GM18519 (cell line): ENCODE measurements around the gene APOM.
A peak's percentile ranks its signal among the peaks of the same experiment; 100 is the strongest.

Source experiments
- ATAC-seq: cut with Tn5 transposase; IDR thresholded peaks from one replicate; pipeline ENCODE4 v1.9.1; 2021; ENCODE audit warnings: mild to moderate bottlenecking, moderate library complexity; ENCODE audit not compliant: unreplicated experiment, low FRiP score

APOM gene

DNA sequence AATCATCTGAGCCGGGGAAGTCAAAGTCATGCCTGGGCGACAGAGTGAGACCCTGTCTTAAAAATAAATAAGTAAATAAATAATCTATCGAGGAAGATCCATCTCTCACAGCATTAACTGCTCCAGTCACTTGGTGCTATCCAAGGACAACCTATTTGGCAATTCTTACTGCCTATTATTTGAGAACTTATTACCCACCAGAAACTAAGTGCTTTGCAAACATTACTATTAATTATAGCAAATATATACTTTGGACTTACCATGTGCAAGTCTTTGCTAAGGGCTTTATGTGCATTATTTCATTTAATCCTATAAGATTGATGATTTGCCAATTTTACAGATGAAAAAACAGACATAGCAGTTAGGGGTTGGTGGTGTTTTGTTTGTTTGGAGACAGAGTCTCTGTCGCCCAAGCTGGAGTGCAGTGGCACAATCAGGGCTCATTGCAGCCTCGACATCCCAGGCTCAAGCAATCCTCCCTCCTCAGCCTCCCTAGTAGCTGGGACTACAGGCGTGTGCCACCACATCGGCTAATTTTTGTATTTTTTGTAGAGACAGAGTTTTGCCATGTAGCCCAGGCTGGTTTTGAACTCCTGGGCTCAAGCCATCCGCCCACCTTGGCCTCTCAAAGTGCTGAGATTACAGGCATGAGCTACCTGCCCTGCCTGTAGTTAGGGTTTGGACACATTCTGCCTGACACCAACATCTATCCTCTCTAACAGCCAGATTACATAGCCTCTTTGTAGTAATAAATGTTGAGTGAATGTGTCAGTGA, 933 bp upstream of the APOM start:
- no peak for ATAC-seq

DNA sequence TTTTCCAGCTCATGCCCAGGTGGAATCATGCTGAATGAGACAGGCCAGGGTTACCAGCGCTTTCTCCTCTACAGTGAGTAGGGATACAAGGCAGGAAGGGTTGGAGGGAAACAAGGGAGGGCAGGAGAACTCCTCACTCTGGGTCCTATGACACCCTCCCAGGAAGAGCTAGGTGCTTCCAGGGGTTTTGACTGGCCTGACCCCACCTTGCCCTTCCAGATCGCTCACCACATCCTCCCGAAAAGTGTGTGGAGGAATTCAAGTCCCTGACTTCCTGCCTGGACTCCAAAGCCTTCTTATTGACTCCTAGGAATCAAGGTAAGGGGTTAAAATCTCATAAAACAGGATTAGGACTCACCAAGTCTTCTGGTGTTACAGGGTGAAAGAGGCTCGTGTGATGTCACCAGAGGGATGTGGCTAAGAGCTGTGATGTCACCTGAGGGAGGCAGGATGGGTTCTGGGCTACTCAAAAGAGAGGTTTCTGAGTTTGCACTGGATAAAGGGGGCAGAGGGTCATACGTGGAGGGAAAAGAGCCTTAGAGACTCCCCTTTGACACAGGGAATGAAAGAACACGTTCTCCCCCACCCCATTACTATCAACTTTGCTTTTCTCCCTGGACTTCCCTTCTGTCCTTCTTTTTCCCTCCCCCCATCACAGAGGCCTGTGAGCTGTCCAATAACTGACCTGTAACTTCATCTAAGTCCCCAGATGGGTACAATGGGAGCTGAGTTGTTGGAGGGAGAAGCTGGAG, 1.9 kb downstream of the APOM start:
- no peak for ATAC-seq

DNA sequence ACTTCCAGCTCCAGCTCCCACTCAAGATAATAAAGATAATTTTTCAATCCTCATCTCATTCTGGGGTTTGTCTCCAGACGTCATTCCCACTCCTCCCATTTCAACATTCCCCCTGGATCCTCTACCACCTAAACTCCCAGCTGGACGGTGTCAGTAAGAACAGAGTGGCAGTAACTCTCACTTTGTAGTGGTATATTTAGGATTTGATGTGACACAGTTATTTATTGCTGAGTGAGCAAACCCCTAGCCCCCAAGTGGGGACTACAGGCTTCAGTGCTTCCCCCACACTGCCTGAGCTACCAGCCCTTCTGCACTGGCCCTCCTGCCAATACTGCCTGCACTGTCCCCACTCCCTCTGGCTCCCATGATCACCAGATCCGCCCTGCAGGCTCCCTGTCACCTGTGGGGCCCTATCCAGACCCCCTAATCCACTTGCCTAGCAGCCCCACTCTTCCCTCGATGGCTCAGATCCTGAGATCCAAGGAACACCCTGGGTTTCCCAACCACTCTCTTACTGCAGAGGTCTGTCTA, 2.5 kb downstream of the APOM start:
- ATAC-seq, result no peak

DNA sequence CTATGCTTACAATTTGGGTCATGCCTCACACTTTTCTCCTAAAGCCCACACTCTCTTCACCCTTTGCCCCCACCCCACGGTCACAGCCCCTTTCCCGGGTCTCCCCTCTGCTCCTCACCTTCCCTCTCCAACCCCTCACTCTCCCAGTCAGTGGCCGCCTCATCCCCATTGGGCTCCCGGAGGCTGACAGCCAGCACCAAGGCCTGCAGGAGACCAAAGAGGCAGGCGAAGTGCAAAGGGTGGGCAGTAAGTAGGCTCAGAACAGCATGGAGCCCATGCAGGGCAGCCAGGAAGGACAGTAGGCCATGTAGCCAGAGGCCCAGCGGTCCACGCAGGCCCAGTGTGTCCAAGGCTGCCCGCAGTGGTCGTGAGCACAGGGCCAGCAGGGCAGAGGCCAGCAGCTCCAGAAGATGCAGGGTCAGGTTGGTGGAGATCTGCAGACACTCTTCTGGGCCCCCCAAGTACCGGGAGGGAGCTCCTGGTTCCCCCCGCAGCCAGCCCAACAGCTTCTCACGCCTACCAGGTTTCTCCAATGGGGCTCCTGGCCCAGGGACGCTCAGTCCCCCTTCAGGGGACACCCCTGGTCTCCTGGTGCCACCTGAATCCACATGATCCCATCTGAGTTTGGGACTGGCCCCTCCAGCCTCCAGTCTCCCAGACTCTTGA, 3.4 kb downstream of the APOM start:
- ATAC-seq, result no peak

DNA sequence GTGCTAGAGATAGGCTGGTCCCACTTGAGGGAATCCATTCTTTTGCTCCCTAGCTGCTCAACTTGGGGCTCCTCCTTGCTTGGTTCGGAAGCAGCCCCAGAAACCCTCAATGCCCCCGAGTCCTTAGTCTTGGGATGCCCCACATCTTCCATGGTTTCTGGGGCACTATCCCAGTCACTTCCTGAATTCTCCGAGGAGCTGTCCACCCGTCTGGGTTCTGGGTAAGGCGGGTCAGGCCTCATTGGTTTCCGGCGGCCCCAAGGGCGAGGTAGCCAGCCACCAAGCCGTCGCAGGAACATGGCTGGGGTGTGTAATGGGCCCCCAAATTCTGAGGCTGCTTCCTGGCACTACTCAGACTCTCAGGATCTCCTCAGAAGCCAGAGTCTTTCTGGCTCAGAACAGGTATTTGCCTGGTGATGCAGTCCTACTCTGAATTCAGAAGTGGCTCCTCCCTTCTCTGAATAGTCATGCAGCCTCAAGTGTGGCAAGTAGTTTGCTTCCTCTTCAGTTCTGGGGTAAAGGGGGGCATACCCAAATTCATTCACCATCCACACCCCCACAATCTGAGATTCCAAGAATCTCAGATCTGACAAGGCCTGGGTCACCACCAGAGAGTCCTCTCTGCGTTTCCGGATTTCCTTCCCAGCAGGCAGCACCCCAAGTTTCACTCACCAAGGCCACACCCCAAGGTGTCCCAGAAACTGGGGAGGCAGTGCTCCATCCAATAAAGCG, 4.1 kb downstream of the APOM start:
- no peak for ATAC-seq

DNA sequence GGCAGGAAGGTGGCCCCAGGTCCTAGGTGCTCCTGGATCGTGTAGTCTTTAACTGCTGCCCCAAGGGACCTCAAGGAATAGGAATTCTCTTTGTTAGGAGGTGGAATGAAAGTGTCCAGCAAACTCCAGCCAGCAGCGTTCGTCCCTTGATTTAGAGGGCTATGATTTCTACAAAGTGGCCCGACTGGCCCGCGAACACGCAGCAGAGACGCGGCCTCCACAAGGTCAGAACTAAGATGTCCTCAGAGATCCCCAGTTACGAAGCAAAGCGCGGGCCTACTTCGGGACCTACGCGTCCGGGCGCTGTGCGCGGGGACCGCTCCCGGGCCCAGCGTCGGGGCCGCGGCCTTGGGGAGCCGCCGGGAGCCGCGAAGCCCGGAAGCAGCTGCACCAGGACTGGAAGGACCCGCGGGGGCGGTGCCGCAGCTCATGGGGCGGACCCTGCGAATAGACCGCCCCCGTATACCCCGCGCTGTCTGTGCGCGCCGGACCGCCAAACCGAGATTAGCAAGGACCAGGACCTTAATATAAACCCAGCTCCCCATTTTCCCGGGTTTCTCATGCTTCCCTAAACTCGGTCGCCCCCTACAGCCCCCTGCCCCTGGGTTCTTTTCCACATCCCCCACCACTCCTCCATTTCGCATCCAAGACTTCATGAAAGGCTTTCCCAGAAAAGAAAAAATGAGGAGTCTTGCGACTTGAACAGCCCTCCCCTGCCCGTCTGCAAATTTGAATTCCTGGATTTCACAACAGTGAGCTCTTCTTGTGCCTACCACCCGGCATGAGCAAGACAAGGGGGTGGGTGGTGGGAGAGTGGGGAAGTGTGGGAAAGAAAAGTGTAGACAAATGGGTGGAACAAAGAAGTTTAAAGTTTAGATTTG, 4.9 kb downstream of the APOM start, which contains the start of gene C6orf47:
Gene C6orf47 (minus strand): TSS at position 398 of the 881 bp plus-strand sequence. CDS start 831 bp downstream, outside the sequence.
- ATAC-seq, result peak; percentile 37

DNA sequence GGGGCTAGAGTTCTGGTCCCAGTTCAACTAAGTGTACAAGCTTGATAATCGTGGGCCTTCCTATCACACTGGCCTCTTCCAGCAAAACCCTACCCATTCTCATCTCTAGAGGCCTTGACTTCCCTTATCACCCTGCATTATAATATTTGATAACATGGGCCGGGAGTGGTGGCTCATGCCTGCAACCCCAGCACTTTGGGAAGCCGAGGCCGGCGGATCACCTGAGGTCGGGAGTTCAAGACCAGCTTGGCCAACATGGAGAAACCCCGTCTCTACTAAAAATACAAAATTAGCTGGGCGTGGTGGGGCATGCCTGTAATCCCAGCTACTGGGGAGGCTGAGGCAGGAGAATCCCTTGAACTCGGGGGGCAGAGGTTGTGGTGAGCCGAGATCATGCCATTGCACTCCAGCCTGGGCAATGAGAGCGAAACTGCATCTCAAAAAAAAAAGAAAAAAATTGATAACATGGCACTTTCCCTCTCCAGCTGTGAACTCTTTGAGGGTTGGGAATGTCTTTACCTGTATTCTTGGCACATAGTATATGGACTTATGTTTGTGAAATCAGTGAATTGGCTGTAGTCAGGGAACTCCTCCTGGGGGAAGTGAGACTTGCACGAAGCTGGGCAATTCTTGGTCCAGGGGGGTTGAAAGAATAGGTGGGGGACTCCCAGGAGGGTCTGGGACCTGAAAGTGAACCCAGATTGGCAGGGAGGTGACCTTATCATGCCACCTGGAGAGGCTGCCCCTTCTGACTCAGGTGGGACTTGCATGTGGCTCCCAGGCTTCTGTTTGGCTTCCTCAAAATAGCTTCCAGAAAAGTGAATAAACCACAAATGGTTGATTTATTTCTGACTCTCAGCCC, 5.8 kb downstream of the APOM start:
- ATAC-seq, result no peak

DNA sequence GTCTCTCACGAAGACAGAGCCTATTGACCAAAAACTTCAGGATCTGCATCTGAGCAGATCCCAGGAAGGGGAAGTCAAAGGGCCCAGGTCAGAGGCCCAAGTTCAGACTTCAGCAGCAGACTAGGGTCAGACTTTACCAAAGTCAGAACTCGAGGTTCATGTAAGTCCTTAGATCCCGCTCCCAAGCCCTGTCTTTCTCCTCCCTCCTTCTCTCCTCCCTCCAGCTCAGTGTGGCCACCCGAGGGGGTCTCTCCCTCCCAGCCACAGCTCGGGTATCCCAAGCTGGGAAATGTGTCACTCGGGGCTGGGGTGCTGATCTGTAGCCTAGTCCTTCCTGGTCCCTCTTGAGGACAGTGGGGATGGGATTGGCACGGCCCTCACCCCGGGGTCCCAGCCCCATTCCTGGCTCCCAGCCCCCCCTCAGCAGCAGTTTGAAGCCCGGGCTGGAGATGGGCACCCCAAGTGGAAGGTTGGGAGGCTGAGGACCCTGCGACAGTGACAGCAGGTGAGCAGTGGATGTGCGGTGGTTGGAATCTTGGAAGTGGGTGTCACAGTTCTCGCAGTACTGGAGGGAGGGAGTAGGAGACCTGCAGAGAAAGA, 6.5 kb downstream of the APOM start:
- ATAC-seq, result no peak

DNA sequence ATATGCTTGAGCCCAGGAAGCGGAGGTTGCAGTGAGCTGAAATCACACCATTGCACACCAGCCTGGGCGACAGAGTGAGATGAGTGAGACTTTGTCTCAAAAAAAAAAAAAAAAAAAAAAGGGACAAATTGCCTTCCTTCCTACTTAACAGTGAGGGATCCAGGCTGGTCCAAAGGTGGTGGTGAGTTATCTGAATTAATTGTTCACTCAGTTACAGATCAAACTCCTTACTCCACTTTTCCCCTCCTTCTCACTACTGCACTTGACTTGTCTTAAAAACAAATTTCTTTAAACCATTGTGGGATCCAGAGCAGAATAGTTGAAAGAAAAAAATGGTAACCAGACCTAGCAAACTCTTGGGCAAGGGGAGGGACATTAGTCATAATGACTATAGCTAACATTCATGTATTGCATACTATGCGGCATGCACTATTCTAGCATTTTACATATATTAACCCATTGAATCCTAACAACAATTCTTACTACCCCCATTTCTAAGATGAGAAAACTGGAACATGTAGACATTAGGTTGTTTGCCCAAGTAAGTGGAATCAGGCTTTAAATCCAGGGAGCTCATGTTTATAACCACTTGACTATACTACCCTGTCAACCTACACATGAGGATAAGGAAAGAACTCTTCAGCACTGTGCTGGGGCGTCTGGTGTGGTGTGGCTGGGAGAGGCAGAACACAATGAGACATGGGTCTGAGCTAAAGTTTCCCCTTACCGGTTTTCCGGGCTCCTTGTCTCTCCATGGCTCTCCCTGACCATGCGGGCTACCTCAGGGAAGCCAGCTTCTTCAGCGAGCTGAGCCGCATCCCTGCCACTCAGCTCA, 7.6 kb downstream of the APOM start:
- ATAC-seq, result no peak

DNA sequence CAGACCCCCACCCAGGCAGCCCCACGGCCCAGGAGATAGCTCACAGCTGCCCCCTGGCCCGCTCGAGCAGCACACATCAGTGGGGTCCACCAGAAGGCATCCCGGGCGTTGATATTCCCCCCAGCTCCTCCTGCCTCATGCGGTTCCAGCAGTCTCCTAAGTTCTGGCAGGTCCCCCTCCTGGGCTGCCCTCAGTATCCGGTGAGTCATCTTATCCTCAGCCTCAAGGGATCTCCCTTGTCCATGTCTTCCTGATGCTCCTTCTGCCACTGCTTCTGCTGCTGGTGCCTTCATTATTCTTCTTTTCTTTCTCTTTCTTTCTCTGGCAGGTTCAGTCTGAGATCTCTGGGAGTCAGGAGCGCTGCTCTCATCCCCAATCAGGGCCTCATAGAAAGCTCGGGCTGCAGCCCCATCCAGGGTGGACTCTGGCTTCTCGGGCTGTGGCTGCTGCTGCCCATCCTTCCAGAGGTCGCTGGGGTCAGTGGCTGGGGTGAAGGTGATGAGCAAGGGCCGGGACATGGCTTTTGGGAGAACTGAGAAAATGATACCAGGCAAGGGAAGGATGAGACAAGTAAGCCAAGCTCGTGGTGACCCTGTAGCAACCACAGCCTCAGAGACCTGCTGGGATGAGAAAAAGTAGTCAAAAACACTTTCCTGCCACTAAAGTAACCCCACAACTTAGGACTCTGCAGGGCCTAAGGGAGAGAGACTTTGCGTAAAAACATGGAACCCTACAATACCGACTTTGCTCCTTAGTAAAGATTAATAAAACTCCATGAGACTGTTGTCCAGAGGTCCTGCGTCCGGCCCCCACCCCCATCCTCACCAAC, 8.5 kb downstream of the APOM start:
- no peak for ATAC-seq

DNA sequence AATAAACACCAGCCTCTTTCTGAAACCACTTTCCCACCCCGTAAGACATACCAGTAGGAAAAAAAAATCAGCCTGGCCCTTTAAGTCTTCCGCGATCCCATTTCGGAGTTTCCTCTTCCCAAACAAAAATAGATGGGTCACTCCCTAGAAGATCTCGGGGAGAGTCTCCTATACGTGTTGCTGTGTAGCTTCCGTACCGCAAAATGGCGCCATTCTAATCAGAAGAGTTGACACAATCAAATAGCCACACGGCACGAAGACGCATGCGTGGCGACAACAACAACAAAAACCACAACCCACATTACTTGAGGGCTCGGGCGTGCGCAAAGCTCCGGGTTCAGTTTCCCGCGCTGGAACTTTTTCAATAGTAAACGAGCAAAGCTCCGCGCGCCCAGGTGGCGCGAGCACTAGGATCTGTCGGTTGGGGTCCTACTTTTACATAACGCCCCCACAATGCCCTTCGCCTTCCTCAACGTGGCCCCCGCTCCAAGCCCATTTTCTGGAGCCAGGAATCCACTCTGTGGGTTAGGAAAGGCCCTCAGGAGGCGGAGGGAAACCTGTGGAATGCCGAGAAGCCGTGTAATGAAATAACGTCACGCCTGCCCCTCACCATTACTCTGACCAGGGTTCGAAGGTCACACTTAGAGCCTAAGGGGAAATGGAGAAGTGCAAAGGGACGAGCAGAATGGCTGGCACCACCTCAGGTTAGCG, 9.3 kb downstream of the APOM start, which contains the start of gene GPANK1:
Gene GPANK1 (minus strand): TSS at position 208 of the 711 bp plus-strand sequence. CDS start 519 bp downstream, outside the sequence.
- ATAC-seq, result peak; percentile 5

DNA sequence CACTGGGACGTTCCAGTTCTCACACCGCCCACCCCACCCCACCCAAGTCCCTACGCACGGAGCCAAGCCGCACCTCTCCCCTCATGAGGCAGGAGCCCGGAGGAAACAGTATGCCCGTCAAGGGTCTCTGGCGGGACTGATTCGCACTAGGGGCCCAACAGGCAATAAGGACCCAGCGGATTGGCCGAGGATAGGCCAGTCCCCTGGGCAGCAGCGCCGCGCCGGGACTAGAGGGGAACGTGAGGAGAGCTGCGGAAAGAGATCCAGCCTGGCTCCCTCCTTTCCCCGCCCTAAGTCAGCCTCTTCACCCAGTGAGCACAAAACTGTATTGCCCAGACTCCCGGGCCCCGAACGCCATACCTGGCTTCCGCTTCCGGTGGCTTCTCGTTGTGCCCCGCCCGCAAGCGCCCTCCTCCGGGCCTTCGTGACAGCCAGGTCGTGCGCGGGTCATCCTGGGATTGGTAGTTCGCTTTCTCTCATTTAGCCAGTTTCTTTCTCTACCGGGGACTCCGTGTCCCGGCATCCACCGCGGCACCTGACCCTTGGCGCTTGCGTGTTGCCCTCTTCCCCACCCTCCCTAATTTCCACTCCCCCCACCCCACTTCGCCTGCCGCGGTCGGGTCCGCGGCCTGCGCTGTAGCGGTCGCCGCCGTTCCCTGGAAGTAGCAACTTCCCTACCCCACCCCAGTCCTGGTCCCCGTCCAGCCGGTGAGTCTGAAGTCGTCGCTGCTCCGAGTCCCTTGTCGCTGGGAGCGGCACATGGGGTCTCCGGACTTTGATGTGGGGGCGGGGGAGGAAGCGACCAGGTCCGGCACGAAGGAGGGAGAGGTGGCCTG, 10.0 kb downstream of the APOM start, which contains the start of gene CSNK2B:
Gene CSNK2B (plus strand): TSS at position 580 of the 836 bp plus-strand sequence. CDS start 752 bp downstream, outside the sequence.
- peak; percentile 62 for ATAC-seq

DNA sequence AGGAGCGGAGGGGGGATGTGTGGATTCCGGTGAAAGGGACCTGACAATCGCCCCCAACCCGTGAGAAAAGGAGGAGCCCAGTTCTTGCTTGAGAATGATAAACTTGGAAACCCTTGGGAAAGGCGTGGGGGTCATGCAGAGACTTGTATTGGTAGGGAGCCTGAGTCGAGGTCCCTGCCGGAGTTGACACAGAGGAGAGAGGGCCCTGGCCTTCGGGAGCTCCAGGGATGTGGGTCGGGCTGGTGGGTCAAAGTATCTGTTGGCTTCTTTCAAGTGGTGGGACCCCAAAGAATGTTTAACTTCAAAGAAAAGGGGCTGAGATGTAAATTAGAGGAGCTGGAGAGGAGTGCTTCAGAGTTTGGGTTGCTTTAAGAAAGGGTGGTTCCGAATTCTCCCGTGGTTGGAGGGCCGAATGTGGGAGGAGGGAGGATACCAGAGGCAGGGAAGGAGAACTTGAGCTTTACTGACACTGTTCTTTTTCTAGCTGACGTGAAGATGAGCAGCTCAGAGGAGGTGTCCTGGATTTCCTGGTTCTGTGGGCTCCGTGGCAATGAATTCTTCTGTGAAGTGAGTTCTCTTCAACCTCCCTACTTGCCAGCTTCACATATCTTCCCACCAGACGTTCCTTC, 10.8 kb downstream of the APOM start:
- no peak for ATAC-seq

DNA sequence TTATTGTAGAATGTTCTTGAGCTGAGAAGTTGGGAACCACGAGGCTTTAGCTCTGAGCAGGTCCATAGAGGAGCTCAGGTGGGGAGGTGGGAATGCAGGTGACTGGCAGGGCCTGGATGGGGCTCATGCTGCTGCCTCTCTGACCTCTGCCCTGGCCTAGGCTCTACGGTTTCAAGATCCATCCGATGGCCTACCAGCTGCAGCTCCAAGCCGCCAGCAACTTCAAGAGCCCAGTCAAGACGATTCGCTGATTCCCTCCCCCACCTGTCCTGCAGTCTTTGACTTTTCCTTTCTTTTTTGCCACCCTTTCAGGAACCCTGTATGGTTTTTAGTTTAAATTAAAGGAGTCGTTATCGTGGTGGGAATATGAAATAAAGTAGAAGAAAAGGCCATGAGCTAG, 14.0 kb downstream of the APOM start, which contains the start of gene LY6G5B:
Gene LY6G5B (plus strand): TSS at position 301 of the 400 bp plus-strand sequence. CDS start 975 bp downstream, outside the sequence.
- ATAC-seq, result no peak
